ENCODE data around the gene ABLIM3. TPM values are rescaled to one million over a fixed set of nuclear protein-coding genes. Genes with fewer than 3 reads are reported as not detected.

Gene ABLIM3
- total RNA-seq, 1 donor from 2014 or later = 2.4 TPM

- H3K27me3 Mint-ChIP-seq (ENCODE audit: low read depth) = no peaks in the 10 kb centered on the region
- no peaks in the 10 kb centered on the region for H3K4me1 Mint-ChIP-seq
- no peak overlapping the region for H3K4me3 Mint-ChIP-seq
- H3K9me3 Mint-ChIP-seq = no peaks in the 10 kb centered on the region
- no peak for DNase-seq (ENCODE audit: low read depth, low spot score)
- H3K36me3 Mint-ChIP-seq (ENCODE audit: low read depth) = no peaks in the 10 kb centered on the region
- H3K27ac Mint-ChIP-seq (ENCODE audit: unreplicated experiment) = no peak overlapping the region
- TF ChIP-seq, protein P1, sequence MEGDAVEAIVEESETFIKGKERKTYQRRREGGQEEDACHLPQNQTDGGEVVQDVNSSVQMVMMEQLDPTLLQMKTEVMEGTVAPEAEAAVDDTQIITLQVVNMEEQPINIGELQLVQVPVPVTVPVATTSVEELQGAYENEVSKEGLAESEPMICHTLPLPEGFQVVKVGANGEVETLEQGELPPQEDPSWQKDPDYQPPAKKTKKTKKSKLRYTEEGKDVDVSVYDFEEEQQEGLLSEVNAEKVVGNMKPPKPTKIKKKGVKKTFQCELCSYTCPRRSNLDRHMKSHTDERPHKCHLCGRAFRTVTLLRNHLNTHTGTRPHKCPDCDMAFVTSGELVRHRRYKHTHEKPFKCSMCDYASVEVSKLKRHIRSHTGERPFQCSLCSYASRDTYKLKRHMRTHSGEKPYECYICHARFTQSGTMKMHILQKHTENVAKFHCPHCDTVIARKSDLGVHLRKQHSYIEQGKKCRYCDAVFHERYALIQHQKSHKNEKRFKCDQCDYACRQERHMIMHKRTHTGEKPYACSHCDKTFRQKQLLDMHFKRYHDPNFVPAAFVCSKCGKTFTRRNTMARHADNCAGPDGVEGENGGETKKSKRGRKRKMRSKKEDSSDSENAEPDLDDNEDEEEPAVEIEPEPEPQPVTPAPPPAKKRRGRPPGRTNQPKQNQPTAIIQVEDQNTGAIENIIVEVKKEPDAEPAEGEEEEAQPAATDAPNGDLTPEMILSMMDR (conservative IDR thresholded peaks at IDR 0.05) = no peak
These were observed 19.0 kb downstream of the ABLIM3 start for GRCh38 chr5:149160291-149160787.

DNA sequence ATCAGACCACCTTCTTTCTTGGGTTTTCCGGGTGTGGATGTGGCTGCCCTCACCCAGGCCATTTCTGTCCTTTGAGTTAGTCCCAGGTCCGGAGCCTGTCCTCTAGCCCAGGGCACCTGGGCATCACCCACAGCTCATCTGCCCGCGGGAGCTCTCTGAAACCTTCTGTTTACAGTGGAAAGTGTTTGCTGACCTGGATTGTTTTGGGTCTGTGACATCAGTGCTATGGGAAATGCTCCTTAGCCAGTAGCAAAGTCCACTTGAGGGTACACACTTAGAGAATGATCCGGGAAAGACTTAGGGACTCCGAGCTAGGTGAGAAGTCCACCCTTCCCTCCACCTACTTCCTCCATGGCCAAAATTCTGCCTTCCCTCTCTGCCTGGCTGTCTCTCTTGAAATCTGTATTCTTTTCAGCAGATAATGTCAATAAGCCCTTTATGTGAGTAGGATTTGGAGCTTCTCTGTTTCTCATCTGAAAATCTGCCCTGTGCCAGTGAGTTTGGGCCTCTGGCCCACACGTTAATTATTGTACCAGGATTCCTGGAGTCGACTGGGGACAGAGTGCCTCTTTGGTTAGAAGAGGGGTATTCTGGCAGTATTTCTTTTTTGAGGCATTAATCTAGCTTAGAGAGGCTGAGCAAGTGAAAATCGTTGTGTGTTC lies 19.9 kb downstream of the ABLIM3 start:
- no peaks in the 10 kb centered on the region for H3K9me3 Mint-ChIP-seq
- no peak overlapping the region for H3K4me3 Mint-ChIP-seq
- TF ChIP-seq, protein P1 (conservative IDR thresholded peaks at IDR 0.05) = no peak
- H3K4me1 Mint-ChIP-seq = no peaks in the 10 kb centered on the region
- DNase-seq (ENCODE audit: low read depth, low spot score) = no peak
- no peak overlapping the region for H3K27ac Mint-ChIP-seq (ENCODE audit: unreplicated experiment)
- no peaks in the 10 kb centered on the region for H3K36me3 Mint-ChIP-seq (ENCODE audit: low read depth)
- no peaks in the 10 kb centered on the region for H3K27me3 Mint-ChIP-seq (ENCODE audit: low read depth)

DNA sequence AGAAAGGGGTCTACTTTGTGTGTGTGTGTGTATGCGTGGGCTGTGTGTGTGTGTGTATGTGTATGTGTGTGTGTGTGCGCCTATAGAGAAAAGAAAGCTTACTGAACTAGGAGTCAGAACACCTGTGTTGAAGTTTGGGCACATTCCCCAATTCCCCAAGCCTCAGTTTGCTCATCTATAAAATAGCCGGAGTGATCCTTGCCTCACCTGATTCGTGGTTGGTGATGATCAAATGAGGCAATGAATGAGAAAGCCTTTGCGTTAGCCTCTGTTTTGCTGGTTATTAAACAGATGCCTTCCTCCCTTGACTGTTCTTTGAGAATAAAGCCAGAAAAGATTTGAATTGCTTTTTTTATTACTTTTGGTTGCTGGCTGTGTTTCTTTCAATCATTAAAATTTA lies 20.6 kb downstream of the ABLIM3 start:
- Mint-ChIP-seq H3K27me3 (ENCODE audit: low read depth) (no peaks in the 10 kb centered on the region), H3K4me3 (no peak overlapping the region), H3K36me3 (ENCODE audit: low read depth) (no peaks in the 10 kb centered on the region), H3K9me3 (no peaks in the 10 kb centered on the region), H3K4me1 (no peaks in the 10 kb centered on the region), H3K27ac (ENCODE audit: unreplicated experiment) (no peak overlapping the region)
- no peak for DNase-seq (ENCODE audit: low read depth, low spot score)
- TF ChIP-seq, protein P1 (conservative IDR thresholded peaks at IDR 0.05) = no peak

DNA sequence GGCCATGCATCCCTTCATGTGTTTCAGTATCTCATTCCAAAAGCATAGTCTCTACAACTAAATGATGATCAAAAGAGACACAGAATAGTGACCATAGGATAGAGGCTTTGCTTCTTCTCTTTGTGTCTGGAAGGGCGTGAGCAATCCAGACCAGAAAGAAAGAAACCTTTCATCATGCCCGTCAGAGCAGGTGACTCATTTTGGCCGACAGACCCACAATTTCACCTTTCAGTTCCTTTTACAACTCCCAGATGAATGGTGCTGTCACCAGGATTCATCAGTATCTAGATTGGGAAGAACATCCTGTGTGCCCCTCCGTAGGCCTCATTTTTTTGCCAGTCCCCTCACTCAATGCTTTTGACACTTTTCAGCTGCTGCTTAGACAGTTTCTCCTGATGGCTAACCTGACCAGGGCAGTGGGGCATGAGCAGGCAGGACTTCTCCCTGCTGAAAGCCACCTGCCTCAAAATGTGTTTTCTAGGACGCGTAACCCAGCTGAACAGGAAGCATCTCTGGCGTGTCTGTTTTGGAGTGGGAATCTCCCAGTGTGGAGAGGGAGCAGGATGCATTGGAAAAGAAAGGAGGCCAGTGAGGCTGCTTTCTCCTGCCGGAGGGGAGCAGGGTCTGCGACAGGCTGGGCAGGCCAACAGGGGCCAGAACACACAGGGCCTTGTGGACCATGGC lies 21.2 kb downstream of the ABLIM3 start:
- Mint-ChIP-seq H3K27me3 (ENCODE audit: low read depth) (no peaks in the 10 kb centered on the region), H3K4me1 (no peaks in the 10 kb centered on the region), H3K27ac (ENCODE audit: unreplicated experiment) (no peak overlapping the region), H3K9me3 (no peaks in the 10 kb centered on the region), H3K36me3 (ENCODE audit: low read depth) (no peaks in the 10 kb centered on the region), H3K4me3 (no peak overlapping the region)
- TF ChIP-seq, protein P1 (conservative IDR thresholded peaks at IDR 0.05) = no peak
- no peak for DNase-seq (ENCODE audit: low read depth, low spot score)

DNA sequence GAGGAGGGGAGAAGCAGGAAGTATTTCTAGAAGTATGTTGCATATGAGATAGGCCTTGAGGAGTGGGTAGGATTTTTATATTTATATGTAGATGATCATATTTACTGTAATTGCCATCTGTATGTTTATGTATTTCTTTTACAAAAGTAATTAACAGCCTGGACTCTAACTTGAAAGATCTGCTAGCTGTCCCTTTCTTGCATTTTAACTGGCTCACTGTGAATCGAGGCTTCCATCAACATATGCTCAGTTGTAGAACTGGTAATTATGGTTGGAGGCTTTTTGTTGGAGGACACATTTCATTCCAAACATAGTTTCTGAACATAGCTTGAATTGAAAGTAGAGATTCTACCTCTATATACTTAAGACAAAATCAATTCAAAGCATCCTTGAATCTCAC lies 23.4 kb downstream of the ABLIM3 start:
- H3K36me3 Mint-ChIP-seq (ENCODE audit: low read depth) = no peaks in the 10 kb centered on the region
- no peaks in the 10 kb centered on the region for H3K4me1 Mint-ChIP-seq
- H3K4me3 Mint-ChIP-seq = no peak overlapping the region
- H3K9me3 Mint-ChIP-seq = no peaks in the 10 kb centered on the region
- no peak overlapping the region for H3K27ac Mint-ChIP-seq (ENCODE audit: unreplicated experiment)
- no peaks in the 10 kb centered on the region for H3K27me3 Mint-ChIP-seq (ENCODE audit: low read depth)
- TF ChIP-seq, protein P1 (conservative IDR thresholded peaks at IDR 0.05) = no peak
- no peak for DNase-seq (ENCODE audit: low read depth, low spot score)
